T-helper 22 cell (primary cell): ENCODE measurements around the gene CRHBP.
"Not testable (repeated sequence)": the region's sequence is repeated elsewhere in the genome, so short reads cannot be mapped to it uniquely, and the experiment has no call there.

ENCODE experiments used
- DNase-seq: peaks from one replicate; pipeline ENCODE4 v3.0.0-alpha.2; 2020; ENCODE audit warnings: low read depth

CRHBP gene

DNA sequence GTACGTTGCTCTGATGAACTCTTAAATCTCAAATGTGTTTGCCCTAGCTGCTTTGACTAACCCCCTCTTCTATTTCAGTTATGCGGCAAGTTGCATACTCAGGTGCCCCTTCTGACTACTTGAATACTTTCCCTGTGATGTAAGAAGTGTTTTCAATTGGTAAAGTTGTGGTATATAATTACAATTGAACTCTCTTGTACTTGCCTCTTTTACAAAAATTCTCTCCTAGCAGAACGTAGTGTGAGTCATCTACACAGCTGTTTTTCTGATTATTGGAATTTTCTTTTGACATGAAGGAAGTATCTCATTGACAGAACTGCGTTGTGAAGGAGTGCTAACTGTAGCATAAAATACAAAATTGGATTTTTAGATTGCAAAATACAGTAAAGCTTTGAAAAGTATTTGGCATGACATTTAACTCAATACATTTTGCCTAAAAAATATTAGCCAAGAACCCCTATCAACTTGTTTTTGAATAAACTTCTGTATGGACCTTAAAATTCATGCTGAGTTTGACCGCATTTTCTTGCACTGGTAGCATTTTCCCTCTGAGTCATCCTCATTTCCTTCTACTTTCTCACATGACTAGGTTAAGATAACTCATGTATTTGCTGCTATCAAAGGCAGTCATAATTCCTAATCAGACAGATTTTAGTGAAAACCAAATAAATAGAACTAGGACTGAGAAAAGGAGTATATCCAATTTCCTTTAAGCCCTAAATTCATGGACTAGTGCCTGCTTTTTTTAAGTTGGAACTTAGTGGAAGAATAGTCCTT is 6.3 kb downstream of the CRHBP start:
- no peak for DNase-seq

DNA sequence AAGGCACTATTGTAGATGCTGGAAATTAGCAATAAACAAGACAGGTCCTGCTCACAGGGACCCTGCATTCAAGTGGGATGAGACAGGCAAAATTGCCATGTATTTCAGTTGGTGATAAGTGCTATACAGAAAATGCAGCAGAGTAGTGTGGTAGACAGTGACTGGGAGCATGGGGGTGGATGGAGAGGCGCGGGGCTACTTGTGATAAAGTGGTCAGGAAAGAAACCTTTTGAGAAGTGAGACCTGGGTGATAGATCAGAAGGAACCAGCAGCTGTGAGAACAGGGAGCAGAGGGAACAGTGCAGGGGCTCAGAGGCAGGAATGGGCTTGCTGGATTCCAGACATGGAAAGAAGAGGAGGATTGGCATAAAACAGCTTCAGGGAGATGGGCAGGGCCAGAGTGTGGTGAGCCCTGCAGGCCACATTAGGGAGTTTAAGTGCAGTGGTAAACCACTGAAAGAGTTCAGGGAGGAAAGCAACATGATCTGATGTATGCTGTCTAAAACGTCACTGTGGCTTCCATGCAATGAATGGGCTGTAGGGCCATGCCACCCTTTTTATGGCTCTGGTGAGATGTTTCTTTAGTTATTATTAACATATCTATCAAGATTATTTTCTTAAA is 7.3 kb downstream of the CRHBP start:
- no peak for DNase-seq

DNA sequence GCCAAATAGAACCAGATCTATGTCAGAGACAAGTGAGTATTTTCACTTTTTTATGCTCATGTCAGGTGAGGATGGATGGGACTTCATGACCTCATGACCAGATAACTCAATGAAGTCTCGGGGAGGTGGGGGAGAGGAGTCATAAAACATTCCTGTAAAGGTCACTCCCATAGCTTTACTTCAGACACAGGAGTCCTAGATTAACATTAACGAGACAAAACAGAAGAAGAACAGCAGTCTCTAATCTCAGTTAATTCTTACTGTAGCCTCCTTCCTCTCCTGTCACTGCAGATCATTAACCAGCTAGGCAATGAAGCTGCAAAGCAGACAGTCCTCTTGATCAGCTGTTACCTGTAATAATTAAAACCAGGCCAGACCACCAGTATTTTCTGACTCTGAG is 11.2 kb downstream of the CRHBP start:
- DNase-seq = no peak

DNA sequence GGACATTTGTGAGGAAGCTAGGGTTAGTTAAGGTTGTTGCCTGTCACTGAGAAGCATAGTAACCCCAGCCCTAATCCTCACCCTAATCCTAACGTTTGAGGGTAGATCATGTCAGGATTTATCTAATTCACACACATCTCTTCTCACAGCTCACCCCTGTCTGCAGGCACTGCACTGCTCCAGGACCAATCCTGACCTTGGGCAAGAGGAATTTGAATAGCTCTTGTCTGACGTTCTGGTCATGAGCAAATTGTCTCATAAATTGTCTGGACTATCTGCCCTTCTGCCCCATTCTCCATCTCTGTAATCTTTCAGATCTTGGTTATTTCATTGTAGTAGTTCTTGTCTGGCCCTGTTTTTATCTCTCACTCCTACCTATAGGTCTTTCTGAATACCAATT is 18.7 kb downstream of the CRHBP start:
- DNase-seq = no peak

DNA sequence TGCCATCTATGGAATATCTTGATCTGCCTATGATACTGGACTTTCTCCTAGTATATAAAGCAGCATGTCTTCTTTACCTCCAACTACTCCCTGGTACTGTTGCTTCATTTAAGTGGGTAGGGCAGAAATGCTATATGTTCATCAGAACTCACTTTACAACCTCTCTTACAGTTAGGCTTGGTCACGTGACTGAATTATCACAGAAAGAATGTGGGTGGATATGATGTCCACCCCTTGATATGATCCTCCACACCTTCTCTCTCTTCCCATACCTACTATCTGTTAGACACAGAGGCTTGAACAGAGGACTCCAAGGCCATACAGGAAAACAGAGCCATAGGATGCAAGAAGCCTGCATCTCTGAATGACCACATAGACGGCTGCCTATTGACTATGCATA is 19.8 kb downstream of the CRHBP start:
- DNase-seq = no peak

- no peak for DNase-seq
These were observed 21.9 kb downstream of the CRHBP start for GRCh38 chr5:76974785-76975184.

- DNase-seq = no peak
These were observed 26.0 kb downstream of the CRHBP start for GRCh38 chr5:76978869-76979268.

GRCh38 chr5:76980518-76981144 is 27.8 kb downstream of the CRHBP start:
- DNase-seq = no peak

DNA sequence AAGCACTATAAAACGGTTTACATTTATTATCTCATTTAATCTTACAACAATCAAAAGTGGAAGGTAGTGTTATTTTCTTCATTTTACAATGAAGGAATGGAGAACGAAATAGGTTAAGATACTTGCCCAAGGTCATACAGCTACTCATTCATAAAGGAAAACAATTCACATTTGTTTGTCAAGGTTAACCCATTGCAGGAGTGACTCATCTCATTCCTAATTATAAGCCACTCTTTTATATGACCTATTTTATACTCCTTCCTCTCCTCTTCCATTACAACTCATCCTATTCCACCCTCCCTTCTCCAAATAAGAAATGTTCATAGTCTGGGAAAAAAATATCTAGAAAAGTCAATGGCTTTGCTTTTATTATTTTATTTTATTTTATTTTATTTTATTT is 29.6 kb downstream of the CRHBP start:
- no peak for DNase-seq

- no peak for DNase-seq
These were observed 30.6 kb downstream of the CRHBP start for GRCh38 chr5:76983468-76983867.

DNA sequence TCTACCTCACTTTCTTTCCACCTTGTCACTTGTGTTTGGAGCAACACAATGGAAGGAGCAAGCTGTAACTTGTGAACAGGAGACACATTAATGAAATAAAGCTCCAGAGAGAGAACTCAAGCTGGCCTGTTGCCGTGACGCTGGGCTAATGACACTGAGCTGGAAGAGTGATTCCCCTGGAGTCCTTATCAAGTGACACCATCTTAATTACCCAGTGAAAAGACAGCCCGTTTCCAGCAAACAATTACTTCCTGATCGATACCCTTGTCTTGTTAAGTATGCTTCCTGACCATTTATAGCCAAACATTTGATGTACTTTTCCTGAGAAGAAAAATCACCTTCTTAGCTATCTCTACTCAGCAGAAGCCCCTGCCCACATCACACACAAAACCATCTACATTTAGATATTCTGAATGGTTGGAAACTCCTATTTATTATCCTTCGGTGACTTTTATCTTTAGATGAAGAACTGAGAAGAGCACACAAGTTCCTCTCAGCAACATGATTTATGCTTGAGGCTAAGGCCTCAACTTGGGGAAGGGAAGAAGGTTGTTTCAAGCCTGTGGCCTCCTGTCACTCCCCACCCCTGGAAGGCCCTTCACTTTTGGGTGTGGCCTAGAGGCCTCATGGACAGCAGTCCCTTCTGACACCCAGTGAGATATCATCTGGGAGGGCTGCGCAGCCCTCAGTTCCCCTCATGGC is 34.1 kb downstream of the CRHBP start:
- no peak for DNase-seq

DNA sequence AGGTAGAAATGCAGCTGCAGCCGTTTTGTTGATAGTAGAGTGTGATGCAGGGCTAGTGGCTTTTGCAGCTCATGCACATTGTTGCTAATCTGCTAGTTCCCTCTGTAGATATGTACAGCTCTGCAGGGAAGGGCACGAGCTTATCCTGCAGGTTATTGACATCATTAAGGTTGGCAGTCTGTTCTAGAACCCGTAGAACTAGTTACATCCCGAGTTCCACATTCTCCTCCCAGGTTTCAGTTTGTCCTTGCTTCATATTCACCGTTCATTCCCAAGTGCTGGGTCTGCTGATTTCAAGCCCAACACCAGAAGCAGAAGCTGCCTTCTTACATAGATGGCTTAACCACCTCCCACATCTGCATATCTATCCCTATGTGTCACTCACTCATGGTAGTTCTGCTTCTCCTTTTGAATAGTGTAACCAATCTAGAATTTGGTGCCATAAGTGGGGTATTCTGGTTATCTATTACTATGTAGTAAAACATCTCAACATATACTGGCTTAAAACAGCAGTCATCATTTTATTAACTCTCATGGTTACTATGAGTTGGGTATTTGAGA is 38.1 kb downstream of the CRHBP start:
- no peak for DNase-seq

- not testable (repeated sequence) for DNase-seq
These were observed 40.6 kb downstream of the CRHBP start for GRCh38 chr5:76993436-76993835.

DNA sequence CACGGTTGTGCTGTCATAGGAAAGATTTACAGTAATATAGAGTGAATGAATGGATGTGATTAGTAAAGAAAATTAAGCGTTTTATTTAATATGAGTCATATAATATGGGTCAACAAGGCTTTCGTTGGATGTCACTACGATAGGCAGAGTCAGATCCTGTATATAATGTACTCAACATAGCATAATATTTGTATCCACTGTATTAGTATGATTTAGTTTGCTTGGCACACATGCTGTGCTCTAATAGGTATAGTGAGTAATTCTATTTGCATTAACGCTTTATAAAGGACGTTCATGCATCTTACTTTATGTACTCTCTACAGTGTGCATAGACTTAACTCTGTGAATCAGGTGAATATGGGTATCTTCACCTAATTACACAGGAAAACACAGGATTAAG is 41.5 kb downstream of the CRHBP start:
- no peak for DNase-seq

DNA sequence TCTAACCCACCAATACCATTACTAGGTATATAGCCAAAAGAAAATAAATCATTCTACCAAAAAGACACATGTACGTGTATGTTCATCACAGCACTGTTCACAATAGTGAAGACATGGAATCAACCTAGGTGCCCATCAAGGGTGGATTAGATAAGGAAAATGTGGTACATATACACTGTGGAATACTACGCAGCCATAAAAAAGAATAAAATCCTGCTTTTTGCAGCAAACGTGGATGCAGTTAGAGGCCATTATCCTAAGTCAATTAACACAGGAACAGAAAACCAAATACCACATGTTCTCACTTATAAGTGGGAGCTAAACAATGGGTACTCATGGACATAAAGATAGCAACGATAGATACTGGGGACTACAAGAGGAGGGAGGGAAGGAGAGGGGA is 45.4 kb downstream of the CRHBP start:
- DNase-seq = not testable (repeated sequence)

- no peak for DNase-seq
These were observed 46.6 kb downstream of the CRHBP start for GRCh38 chr5:76999451-76999850.

DNA sequence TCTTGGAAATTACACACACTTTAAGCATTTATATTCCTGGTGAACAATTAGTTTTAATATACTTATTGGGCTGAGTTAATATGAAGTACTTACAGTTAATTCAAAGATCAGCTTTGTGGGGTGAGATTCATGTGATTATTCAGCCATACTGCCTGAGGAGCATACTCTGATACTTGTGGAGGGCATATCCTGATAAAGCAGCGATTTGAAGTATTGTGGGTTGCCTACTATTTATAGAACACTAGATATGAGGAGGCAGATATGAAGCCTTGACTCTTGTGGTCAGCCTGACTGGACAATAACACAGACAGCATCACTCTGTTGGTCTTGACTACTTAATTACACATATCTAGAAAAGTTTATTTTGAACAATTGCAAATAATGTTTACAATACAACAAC is 50.4 kb downstream of the CRHBP start:
- DNase-seq = no peak

DNA sequence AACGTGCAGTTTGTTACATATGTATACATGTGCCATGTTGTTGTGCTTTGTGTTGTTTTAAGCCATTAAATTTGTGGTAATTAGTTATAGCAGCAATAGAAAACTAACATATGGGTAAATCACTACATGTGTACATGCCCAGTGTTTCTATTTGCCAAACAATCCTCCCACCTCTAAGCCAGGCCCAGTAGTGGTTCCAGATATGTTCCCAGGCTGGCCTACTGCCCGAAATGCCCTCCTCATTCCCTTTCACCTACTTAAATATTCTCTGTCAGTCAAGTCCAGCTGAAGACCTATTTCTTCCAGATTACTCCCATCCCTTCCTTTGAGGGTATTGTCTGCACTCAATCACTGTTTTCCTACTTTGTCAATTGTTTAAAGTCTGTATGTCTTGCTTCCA is 53.3 kb downstream of the CRHBP start:
- DNase-seq = no peak

DNA sequence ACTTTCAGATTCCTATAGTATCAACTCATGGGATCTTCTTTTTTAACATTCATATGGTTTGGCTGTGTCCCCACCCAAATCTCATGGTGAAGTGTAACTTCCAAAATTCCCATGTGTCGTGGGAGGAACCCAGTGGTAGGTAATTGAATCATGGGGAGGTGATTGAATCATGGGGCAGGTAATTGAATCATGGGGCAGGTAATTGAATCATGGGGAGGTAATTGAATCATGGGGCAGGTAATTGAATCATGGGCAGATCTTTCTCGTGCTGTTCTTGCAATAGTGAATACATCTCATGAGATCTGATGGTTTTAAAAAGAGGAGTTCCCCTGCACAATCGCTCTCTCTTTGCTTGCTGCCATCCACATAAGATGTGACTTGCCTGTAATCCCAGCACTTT is 55.6 kb downstream of the CRHBP start:
- DNase-seq = no peak

GRCh38 chr5:77010243-77010642 is 57.4 kb downstream of the CRHBP start:
- no peak for DNase-seq

- no peak for DNase-seq
These were observed 58.7 kb downstream of the CRHBP start for GRCh38 chr5:77011498-77011897.

DNA sequence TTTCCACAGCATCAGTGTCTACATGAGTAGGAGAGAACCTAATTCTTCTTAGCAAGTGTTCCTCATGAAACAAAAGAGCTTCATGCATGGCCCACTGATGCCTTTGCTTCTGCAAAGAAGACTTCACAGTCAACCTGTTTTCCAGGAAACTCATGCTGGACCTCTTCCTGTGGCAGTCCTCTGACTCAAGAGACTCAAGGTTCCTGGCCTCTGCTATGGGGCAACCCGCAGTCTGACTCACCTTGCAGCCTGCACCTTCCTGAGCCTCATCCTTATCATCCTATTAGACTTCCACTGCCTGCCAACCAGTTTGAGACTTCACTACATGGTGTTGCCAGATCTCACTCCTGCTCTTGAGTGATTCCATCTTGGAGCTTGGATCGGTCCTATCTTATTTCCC is 59.8 kb downstream of the CRHBP start:
- no peak for DNase-seq
